Urinary bladder (tissue), 4 donors: ENCODE results near the gene ARSB. TPM values are rescaled to one million over a fixed set of nuclear protein-coding genes. Genes with fewer than 3 reads are reported as not detected.

Experiments used
- DNase-seq: peaks from one replicate; pipeline ENCODE4 v3.0.0-alpha.2; 2015; ENCODE audit errors: extremely low spot score
- H3K27ac ChIP-seq: one replicate; pipeline ENCODE4 v1.5.1; 2013; ENCODE audit warnings: low read depth, mild to moderate bottlenecking, moderate library complexity
- H3K36me3 ChIP-seq: one replicate; pipeline ENCODE4 v1.6.1; 2013; ENCODE audit warnings: mild to moderate bottlenecking, moderate library complexity; ENCODE audit not compliant: insufficient read depth
- H3K4me1 ChIP-seq: one replicate; pipeline ENCODE4 v1.6.1; 2013; ENCODE audit warnings: mild to moderate bottlenecking, moderate library complexity; ENCODE audit not compliant: insufficient read depth
- H3K4me3 ChIP-seq: one replicate; pipeline ENCODE4 v1.5.1; 2013; ENCODE audit warnings: low read depth, low read length
- WGBS: extraction: QIAGEN DNeasy Blood & Tissue Kit; methylation state at CpG from one replicate; pipeline ENCODE4 v1.1.7; 2013; 5-methylcytosine and 5-hydroxymethylcytosine counted together
- polyA plus RNA-seq: library from polyadenylated mRNA; stranded (reverse); fragments of 200-250 nt; gene quantifications from one replicate; pipeline ENCODE4 v1.2.3, GENCODE V29; 2013
- total RNA-seq: library from RNA; depleted of rRNA; stranded (reverse); fragments of >200 nt; gene quantifications from one replicate; pipeline ENCODE4 v1.2.3, GENCODE V29; 2014
- donor health status: healthy with polysubstance abuse.
- donor health status: healthy.

The ARSB gene
- total and polyA plus RNA-seq, 2 donors, result 7.6 to 27.0 TPM

GRCh38 chr5:78819166-78819565 is 165.9 kb downstream of the ARSB start:
- Histone ChIP-seq H3K4me1 (no peaks in the 10 kb centered on the region), H3K27ac (no peak overlapping the region), H3K36me3 (peaks cover 2% of the 10 kb centered on the region), H3K4me3 (no peak overlapping the region)
- DNase-seq, result no peak
- whole genome bisulfite sequencing, result 60% methylated on average over 3 of the region's 3 CpGs

- Histone ChIP-seq H3K27ac (no peak overlapping the region), H3K4me1 (no peaks in the 10 kb centered on the region), H3K36me3 (peaks cover 2% of the 10 kb centered on the region), H3K4me3 (no peak overlapping the region)
- whole genome bisulfite sequencing, result 93% methylated on average over 3 of the region's 3 CpGs
- DNase-seq, result no peak
Observed at GRCh38 chr5:78816143-78816765, 168.9 kb downstream of the ARSB start.

GRCh38 chr5:78813906-78814530 is 171.1 kb downstream of the ARSB start:
- no peak for DNase-seq
- H3K27ac ChIP-seq, result no peak overlapping the region
- H3K36me3 ChIP-seq, result no peaks in the 10 kb centered on the region
- H3K4me3 ChIP-seq, result no peak overlapping the region
- 64% methylated on average over 2 of the region's 2 CpGs for WGBS
- no peaks in the 10 kb centered on the region for H3K4me1 ChIP-seq

GRCh38 chr5:78813286-78813685 is 171.8 kb downstream of the ARSB start:
- H3K4me1 ChIP-seq, result no peaks in the 10 kb centered on the region
- no peaks in the 10 kb centered on the region for H3K36me3 ChIP-seq
- DNase-seq, result no peak
- no peak overlapping the region for H3K4me3 ChIP-seq
- WGBS, result 93% methylated on average over 1 of the region's 1 CpG
- no peak overlapping the region for H3K27ac ChIP-seq

- H3K36me3 ChIP-seq, result no peaks in the 10 kb centered on the region
- 88% methylated on average over 1 of the region's 1 CpG for WGBS
- no peak overlapping the region for H3K27ac ChIP-seq
- no peak for DNase-seq
- no peaks in the 10 kb centered on the region for H3K4me1 ChIP-seq
- no peak overlapping the region for H3K4me3 ChIP-seq
Observed at GRCh38 chr5:78811866-78812265, 173.2 kb downstream of the ARSB start.

- H3K36me3 ChIP-seq, result no peaks in the 10 kb centered on the region
- WGBS, result 76% methylated on average over 5 of the region's 5 CpGs
- no peak for DNase-seq
Observed at GRCh38 chr5:78811121-78811817, 173.8 kb downstream of the ARSB start.

GRCh38 chr5:78810098-78810920 is 174.8 kb downstream of the ARSB start:
- no peaks in the 10 kb centered on the region for H3K4me1 ChIP-seq
- H3K4me3 ChIP-seq, result no peak overlapping the region
- no peak overlapping the region for H3K27ac ChIP-seq
- H3K36me3 ChIP-seq, result no peaks in the 10 kb centered on the region
- no peak for DNase-seq
- WGBS, result 79% methylated on average over 6 of the region's 6 CpGs

More at GRCh38 chr5:78811121-78811817, 173.8 kb downstream of the ARSB start:
- H3K27ac ChIP-seq, result no peak overlapping the region
- no peak overlapping the region for H3K4me3 ChIP-seq
- H3K4me1 ChIP-seq, result no peaks in the 10 kb centered on the region

GRCh38 chr5:78809444-78809843 is 175.7 kb downstream of the ARSB start:
- no peak for DNase-seq
- Histone ChIP-seq H3K4me1 (no peaks in the 10 kb centered on the region), H3K27ac (no peak overlapping the region), H3K36me3 (no peaks in the 10 kb centered on the region), H3K4me3 (no peak overlapping the region)
- 60% methylated on average over 11 of the region's 11 CpGs for WGBS

- H3K27ac ChIP-seq, result no peak overlapping the region
- H3K4me1 ChIP-seq, result no peaks in the 10 kb centered on the region
- WGBS, result 95% methylated on average over 8 of the region's 8 CpGs
- no peaks in the 10 kb centered on the region for H3K36me3 ChIP-seq
- H3K4me3 ChIP-seq, result no peak overlapping the region
- DNase-seq, result no peak
Observed at GRCh38 chr5:78808818-78809217, 176.3 kb downstream of the ARSB start.

- no peaks in the 10 kb centered on the region for H3K36me3 ChIP-seq
- no peak for DNase-seq
- no peaks in the 10 kb centered on the region for H3K4me1 ChIP-seq
- 90% methylated on average over 6 of the region's 6 CpGs for WGBS
- H3K27ac ChIP-seq, result no peak overlapping the region
- no peak overlapping the region for H3K4me3 ChIP-seq
Observed at GRCh38 chr5:78808380-78808779, 176.7 kb downstream of the ARSB start.

GRCh38 chr5:78806544-78806943 is 178.6 kb downstream of the ARSB start:
- H3K27ac ChIP-seq, result no peak overlapping the region
- no peaks in the 10 kb centered on the region for H3K36me3 ChIP-seq
- no peak for DNase-seq
- no peak overlapping the region for H3K4me3 ChIP-seq
- WGBS, result 94% methylated on average over 8 of the region's 8 CpGs
- no peaks in the 10 kb centered on the region for H3K4me1 ChIP-seq

- no peaks in the 10 kb centered on the region for H3K36me3 ChIP-seq
- 86% methylated on average over 10 of the region's 10 CpGs for WGBS
- DNase-seq, result no peak
- H3K27ac ChIP-seq, result no peak overlapping the region
- no peak overlapping the region for H3K4me3 ChIP-seq
- H3K4me1 ChIP-seq, result no peaks in the 10 kb centered on the region
Observed at GRCh38 chr5:78805474-78806124, 179.5 kb downstream of the ARSB start.

- WGBS, result 85% methylated on average over 6 of the region's 6 CpGs
- no peak overlapping the region for H3K27ac ChIP-seq
- no peak overlapping the region for H3K4me3 ChIP-seq
- H3K4me1 ChIP-seq, result no peaks in the 10 kb centered on the region
- DNase-seq, result no peak
- no peaks in the 10 kb centered on the region for H3K36me3 ChIP-seq
Observed at GRCh38 chr5:78804995-78805394, 180.1 kb downstream of the ARSB start.
